ENCODE measurements around the gene ATG5. TPM values are rescaled to one million over a fixed set of nuclear protein-coding genes. Genes with fewer than 3 reads are reported as not detected.

ATG5 gene
- total and polyA plus RNA-seq, 12 donors = 20.1 to 65.9 (median 41.9) TPM

- no peaks in the 10 kb centered on the region for H3K27me3 ChIP-seq
- DNase-seq = no peak
- intact Hi-C loops (cut with DNase I) = no loop called here
- no peaks in the 10 kb centered on the region for H3K9me3 ChIP-seq (replicated peaks in 1 of 3)
- H3K4me1 ChIP-seq (replicated peaks in 1 of 2) = peaks cover 9 to 26% of the 10 kb centered on the region in 2 donors
- no peak overlapping the region for H3K27ac ChIP-seq
- no peak for TF ChIP-seq POLR2A (IDR thresholded peaks at IDR 0.05)
- no peak for TF ChIP-seq CTCF (IDR thresholded peaks at IDR 0.05)
- H3K36me3 ChIP-seq (replicated peaks in 1 of 2) = no peaks in the 10 kb centered on the region
- no peak overlapping the region for H3K4me3 ChIP-seq
These were observed 66.8 kb downstream of the ATG5 start for GRCh38 chr6:106258726-106259125.

GRCh38 chr6:106257195-106257594 is 68.4 kb downstream of the ATG5 start:
- intact Hi-C loops (cut with DNase I) = no loop called here
- Histone ChIP-seq H3K27me3 (no peaks in the 10 kb centered on the region), H3K27ac (no peak overlapping the region), H3K36me3 (replicated peaks in 1 of 2) (no peaks in the 10 kb centered on the region), H3K9me3 (replicated peaks in 1 of 3) (no peaks in the 10 kb centered on the region), H3K4me1 (replicated peaks in 1 of 2) (peaks cover 9 to 36% of the 10 kb centered on the region in 2 donors), H3K4me3 (no peak overlapping the region)
- 85 to 90% (median 87%) methylated on average over 2 of the region's 2 CpGs for WGBS, 4 donors
- DNase-seq = no peak
- TF ChIP-seq POLR2A (IDR thresholded peaks at IDR 0.05) = no peak
- no peak for TF ChIP-seq CTCF (IDR thresholded peaks at IDR 0.05)

- 87 to 94% (median 92%) methylated on average over 4 of the region's 4 CpGs for whole genome bisulfite sequencing, 4 donors
- DNase-seq = no peak
- TF ChIP-seq POLR2A (IDR thresholded peaks at IDR 0.05) (no peak), CTCF (IDR thresholded peaks at IDR 0.05) (no peak)
- H3K4me3 ChIP-seq = no peak overlapping the region
- H3K9me3 ChIP-seq (replicated peaks in 1 of 3) = no peaks in the 10 kb centered on the region
- no peaks in the 10 kb centered on the region for H3K36me3 ChIP-seq (replicated peaks in 1 of 2)
- H3K27ac ChIP-seq = no peak overlapping the region
- peaks cover 9 to 36% of the 10 kb centered on the region in 2 donors for H3K4me1 ChIP-seq (replicated peaks in 1 of 2)
- intact Hi-C loops (cut with DNase I) = no loop called here
- no peaks in the 10 kb centered on the region for H3K27me3 ChIP-seq
These were observed 69.2 kb downstream of the ATG5 start for GRCh38 chr6:106256201-106256968.

- Histone ChIP-seq H3K4me1 (replicated peaks in 1 of 2) (peaks cover 9 to 32% of the 10 kb centered on the region in 2 donors), H3K36me3 (replicated peaks in 1 of 2) (no peaks in the 10 kb centered on the region), H3K27ac (no peak overlapping the region), H3K27me3 (no peaks in the 10 kb centered on the region), H3K4me3 (no peak overlapping the region), H3K9me3 (replicated peaks in 1 of 3) (no peaks in the 10 kb centered on the region)
- no peak for TF ChIP-seq CTCF (IDR thresholded peaks at IDR 0.05)
- TF ChIP-seq POLR2A (IDR thresholded peaks at IDR 0.05) = no peak
- no peak for DNase-seq
- intact Hi-C loops (cut with DNase I) = no loop called here
- 91 to 96% (median 93%) methylated on average over 3 of the region's 3 CpGs for WGBS, 4 donors
These were observed 70.3 kb downstream of the ATG5 start for GRCh38 chr6:106255306-106255705.
